Esophagus (tissue), 2 donors: ENCODE measurements around the gene CBLC. TPM values are rescaled to one million over a fixed set of nuclear protein-coding genes. Genes with fewer than 3 reads are reported as not detected.

ENCODE experiments used
- H3K27ac ChIP-seq, 2 donors: one replicate each; pipeline ENCODE4 v1.5.1; 2013; ENCODE audit warnings: low read depth in 2 of 2, mild to moderate bottlenecking in 2 of 2, inconsistent platforms in 1 of 2, low read length in 1 of 2, moderate library complexity in 1 of 2
- H3K27me3 ChIP-seq, 2 donors: one replicate each; pipeline ENCODE4 v1.6.1; 2013; ENCODE audit warnings: low read length in 2 of 2, control low read depth in 1 of 2, mild to moderate bottlenecking in 1 of 2; ENCODE audit not compliant: insufficient read depth in 2 of 2, control insufficient read depth in 1 of 2
- H3K36me3 ChIP-seq, 2 donors: one replicate each; pipeline ENCODE4 v1.6.1; 2013; ENCODE audit warnings: low read length in 1 of 2; ENCODE audit not compliant: control insufficient read depth in 2 of 2, insufficient read depth in 2 of 2
- H3K4me1 ChIP-seq, 2 donors: one replicate each; pipeline ENCODE4 v1.6.1; 2013; ENCODE audit warnings: low read length in 1 of 2; ENCODE audit not compliant: control insufficient read depth in 2 of 2, insufficient read depth in 2 of 2
- H3K4me3 ChIP-seq, 2 donors: one replicate each; pipeline ENCODE4 v1.5.1; 2013; ENCODE audit warnings: low read length in 2 of 2, mild to moderate bottlenecking in 2 of 2, low read depth in 1 of 2, moderate library complexity in 1 of 2
- H3K9me3 ChIP-seq, 2 donors: one replicate each; pipeline ENCODE4 v1.6.1; 2013; ENCODE audit warnings: mild to moderate bottlenecking in 2 of 2, low read depth in 1 of 2, low read length in 1 of 2, moderate library complexity in 1 of 2; ENCODE audit not compliant: control insufficient read depth in 2 of 2, insufficient read depth in 1 of 2
- WGBS, 2 donors: extraction: QIAGEN DNeasy Blood & Tissue Kit; methylation state at CpG; one replicate each; pipeline ENCODE4 v1.1.7; 2013; 5-methylcytosine and 5-hydroxymethylcytosine counted together
- polyA plus RNA-seq, 2 donors: library from polyadenylated mRNA; stranded (reverse); fragments of 200-250 nt; gene quantifications; one replicate each; pipeline ENCODE4 v1.2.3, GENCODE V29; 2013
- donor health status: healthy with polysubstance abuse.
- donor health status: Bipolar disorder and iron deficiency.

CBLC gene
- polyA plus RNA-seq, 2 donors = 35.0 to 39.4 TPM

GRCh38 chr19:44789943-44790483 is 12.3 kb downstream of the CBLC start:
- H3K27ac ChIP-seq = no peak overlapping the region
- 78 to 80% methylated on average over 13 of the region's 13 CpGs for WGBS, 2 donors

GRCh38 chr19:44792281-44792680 is 14.6 kb downstream of the CBLC start:
- Histone ChIP-seq H3K36me3 (peaks cover 0 to 20% of the 10 kb centered on the region in 2 donors), H3K4me1 (peaks cover 0 to 2% of the 10 kb centered on the region in 2 donors), H3K27ac (no peak overlapping the region), H3K9me3 (no peaks in the 10 kb centered on the region), H3K4me3 (no peak overlapping the region), H3K27me3 (no peaks in the 10 kb centered on the region)
- 82 to 89% methylated on average over 9 of the region's 9 CpGs for WGBS, 2 donors

More at GRCh38 chr19:44789943-44790483, 12.3 kb downstream of the CBLC start:
- peaks cover 0 to 2% of the 10 kb centered on the region in 2 donors for H3K4me1 ChIP-seq
- no peak overlapping the region for H3K4me3 ChIP-seq
- H3K9me3 ChIP-seq = no peaks in the 10 kb centered on the region
- H3K36me3 ChIP-seq = peaks cover 0 to 16% of the 10 kb centered on the region in 2 donors
- H3K27me3 ChIP-seq = no peaks in the 10 kb centered on the region

DNA sequence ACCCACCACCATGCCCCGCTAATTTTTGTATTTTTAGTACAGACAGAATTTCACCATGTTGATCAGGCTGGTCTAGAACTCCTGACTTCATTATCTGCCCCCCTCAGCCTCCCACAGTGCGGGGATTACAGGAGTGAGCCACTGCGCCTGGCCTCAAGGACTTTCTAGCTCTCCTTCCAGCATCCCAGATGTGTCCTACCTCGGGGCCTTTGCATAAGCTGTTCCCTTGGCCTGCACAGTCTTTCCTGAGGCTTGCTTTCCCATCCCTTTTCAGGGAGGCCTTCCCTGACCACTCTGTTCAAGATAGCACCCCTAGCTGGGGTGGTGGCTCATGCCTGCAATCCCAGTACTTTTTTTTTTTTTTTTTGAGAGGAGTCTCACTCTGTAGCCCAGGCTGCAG is 16.9 kb downstream of the CBLC start:
- H3K4me1 ChIP-seq = no peaks in the 10 kb centered on the region
- 91 to 96% methylated on average over 4 of the region's 4 CpGs for WGBS, 2 donors
- peaks cover 0 to 22% of the 10 kb centered on the region in 2 donors for H3K36me3 ChIP-seq
- H3K4me3 ChIP-seq = no peak overlapping the region
- no peaks in the 10 kb centered on the region for H3K9me3 ChIP-seq
- no peaks in the 10 kb centered on the region for H3K27me3 ChIP-seq
- H3K27ac ChIP-seq = no peak overlapping the region

- H3K36me3 ChIP-seq = peaks cover 0 to 21% of the 10 kb centered on the region in 2 donors
- peaks cover 0 to 2% of the 10 kb centered on the region in 2 donors for H3K4me1 ChIP-seq
- WGBS, 2 donors = 88 to 90% methylated on average over 13 of the region's 13 CpGs
Observed at GRCh38 chr19:44795398-44795987, 17.8 kb downstream of the CBLC start.

DNA sequence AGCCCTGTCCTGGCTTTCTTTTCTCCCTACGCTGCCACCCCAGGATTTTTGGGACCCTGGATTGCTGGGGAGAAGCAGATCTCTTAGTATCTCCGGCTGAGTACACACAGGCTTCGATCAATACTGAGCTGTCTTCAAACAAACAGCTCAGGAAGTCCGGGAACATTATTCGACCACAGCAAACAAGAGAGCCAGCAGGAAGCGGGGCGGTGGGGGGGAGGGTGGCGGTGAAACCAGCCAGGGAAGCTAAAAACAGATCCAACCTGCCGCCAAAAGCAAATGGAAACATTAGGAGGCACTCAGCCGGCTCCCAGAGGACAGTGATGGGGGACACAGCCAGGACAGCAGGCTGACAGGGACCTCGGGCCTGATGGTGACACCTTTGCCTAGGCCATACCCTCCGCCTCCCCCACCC is 19.0 kb downstream of the CBLC start:
- H3K9me3 ChIP-seq = no peaks in the 10 kb centered on the region
- peaks cover 0 to 21% of the 10 kb centered on the region in 2 donors for H3K36me3 ChIP-seq
- H3K27me3 ChIP-seq = no peaks in the 10 kb centered on the region
- H3K27ac ChIP-seq = no peak overlapping the region
- H3K4me3 ChIP-seq = no peak overlapping the region
- peaks cover 0 to 2% of the 10 kb centered on the region in 2 donors for H3K4me1 ChIP-seq
- WGBS, 2 donors = 45 to 58% methylated on average over 12 of the region's 12 CpGs

More at GRCh38 chr19:44795398-44795987, 17.8 kb downstream of the CBLC start:
- Histone ChIP-seq H3K9me3 (no peaks in the 10 kb centered on the region), H3K27ac (no peak overlapping the region), H3K4me3 (no peak overlapping the region), H3K27me3 (no peaks in the 10 kb centered on the region)

DNA sequence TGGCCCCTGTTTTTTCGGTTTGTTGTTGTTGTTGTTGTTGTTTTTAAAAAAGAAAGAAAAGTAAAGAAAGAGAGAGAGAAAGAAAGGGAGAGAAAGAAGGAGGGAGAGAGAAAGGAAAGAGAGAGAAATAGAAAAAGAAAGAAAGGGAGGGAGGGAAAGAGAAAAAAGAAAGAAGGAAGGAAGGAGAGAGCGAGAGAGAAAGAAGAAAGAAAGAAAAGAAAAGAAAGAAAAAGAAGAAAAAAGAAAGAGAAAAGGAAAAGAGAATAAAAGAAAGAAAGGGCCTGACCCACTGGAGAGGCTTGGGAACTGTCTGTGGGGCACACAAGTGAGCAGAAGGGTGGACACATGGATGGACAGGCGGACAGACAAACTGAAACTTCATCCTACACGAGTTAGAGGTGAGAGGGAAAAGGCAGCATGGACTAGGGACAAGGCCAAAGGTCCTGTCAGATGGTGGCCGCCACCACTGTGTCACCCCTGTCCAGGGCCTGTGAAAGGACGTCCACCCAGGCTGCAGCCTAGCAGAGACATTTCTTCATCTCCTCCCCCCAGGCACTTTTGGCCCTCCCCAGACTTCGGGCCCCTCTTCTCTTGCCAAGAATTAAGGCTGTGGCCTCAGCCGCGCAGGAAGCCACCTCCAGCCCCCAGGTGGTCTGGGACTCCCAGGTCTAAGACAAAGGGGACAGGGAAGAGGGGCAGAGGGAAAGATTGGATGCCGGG is 22.1 kb downstream of the CBLC start:
- H3K9me3 ChIP-seq = no peaks in the 10 kb centered on the region
- no peak overlapping the region for H3K4me3 ChIP-seq
- H3K36me3 ChIP-seq = peaks cover 0 to 13% of the 10 kb centered on the region in 2 donors
- no peak overlapping the region for H3K27ac ChIP-seq
- 65 to 77% methylated on average over 9 to 10 of the region's 10 CpGs for WGBS, 2 donors
- no peaks in the 10 kb centered on the region for H3K27me3 ChIP-seq
- peaks cover 0 to 2% of the 10 kb centered on the region in 2 donors for H3K4me1 ChIP-seq

DNA sequence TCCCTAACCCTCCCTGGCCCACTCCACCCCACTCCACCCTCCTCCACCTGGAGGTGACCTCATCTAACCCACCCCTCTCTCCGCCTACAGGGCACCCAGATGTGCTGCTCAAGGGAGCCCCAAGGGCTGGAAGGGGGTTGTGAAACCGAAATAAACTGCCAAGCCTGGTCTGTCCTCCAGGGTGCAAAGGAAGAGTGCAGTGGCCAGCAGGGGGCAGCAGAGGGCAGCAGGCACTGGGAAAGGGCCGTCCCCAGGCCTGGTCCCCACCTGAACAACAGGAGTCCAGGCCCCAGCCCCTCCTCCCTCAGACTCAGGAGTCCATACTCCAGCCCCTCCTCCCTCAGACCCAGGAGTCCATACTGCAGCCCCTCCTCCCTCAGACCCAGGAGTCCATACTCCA is 22.8 kb downstream of the CBLC start:
- Histone ChIP-seq H3K9me3 (no peaks in the 10 kb centered on the region), H3K27ac (no peak overlapping the region), H3K36me3 (peaks cover 0 to 10% of the 10 kb centered on the region in 2 donors), H3K27me3 (no peaks in the 10 kb centered on the region), H3K4me1 (peaks cover 0 to 2% of the 10 kb centered on the region in 2 donors), H3K4me3 (no peak overlapping the region)
- 0 to 4% methylated on average over 3 of the region's 3 CpGs for WGBS, 2 donors

- peaks cover 0 to 12% of the 10 kb centered on the region in 2 donors for H3K4me1 ChIP-seq
- no peak overlapping the region for H3K27ac ChIP-seq
- WGBS, 2 donors = 86 to 89% methylated on average over 13 of the region's 13 CpGs
- no peaks in the 10 kb centered on the region for H3K9me3 ChIP-seq
- no peak overlapping the region for H3K4me3 ChIP-seq
- H3K27me3 ChIP-seq = no peaks in the 10 kb centered on the region
- H3K36me3 ChIP-seq = peaks cover 0 to 7% of the 10 kb centered on the region in 2 donors
Observed at GRCh38 chr19:44803442-44804428, 26.0 kb downstream of the CBLC start.

DNA sequence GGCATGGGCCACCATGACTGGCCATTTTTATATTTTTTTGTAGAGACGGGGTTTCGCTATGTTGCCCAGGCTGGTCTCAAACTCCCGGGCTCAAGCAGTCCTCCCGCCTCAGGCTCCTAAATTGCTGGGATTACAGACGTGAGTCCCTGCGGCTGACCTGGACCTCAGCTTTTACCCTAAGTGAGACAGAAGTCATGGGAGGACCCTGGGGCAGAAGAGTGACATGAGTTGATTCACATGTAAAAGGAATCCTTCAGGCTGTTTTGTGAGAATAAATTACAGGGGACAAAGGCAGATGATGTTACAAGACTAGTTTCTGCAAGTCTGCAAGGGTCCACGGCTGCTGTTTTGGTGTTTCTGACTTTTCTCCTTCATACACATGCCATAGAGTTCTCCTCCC is 28.6 kb downstream of the CBLC start:
- peaks cover 0 to 5% of the 10 kb centered on the region in 2 donors for H3K36me3 ChIP-seq
- H3K9me3 ChIP-seq = no peaks in the 10 kb centered on the region
- no peaks in the 10 kb centered on the region for H3K27me3 ChIP-seq
- no peak overlapping the region for H3K4me3 ChIP-seq
- H3K27ac ChIP-seq = no peak overlapping the region
- 69 to 78% methylated on average over 7 of the region's 7 CpGs for whole genome bisulfite sequencing, 2 donors
- H3K4me1 ChIP-seq = peaks cover 5 to 18% of the 10 kb centered on the region in 2 donors
